ENCODE results near the gene CALCOCO1.

DNA sequence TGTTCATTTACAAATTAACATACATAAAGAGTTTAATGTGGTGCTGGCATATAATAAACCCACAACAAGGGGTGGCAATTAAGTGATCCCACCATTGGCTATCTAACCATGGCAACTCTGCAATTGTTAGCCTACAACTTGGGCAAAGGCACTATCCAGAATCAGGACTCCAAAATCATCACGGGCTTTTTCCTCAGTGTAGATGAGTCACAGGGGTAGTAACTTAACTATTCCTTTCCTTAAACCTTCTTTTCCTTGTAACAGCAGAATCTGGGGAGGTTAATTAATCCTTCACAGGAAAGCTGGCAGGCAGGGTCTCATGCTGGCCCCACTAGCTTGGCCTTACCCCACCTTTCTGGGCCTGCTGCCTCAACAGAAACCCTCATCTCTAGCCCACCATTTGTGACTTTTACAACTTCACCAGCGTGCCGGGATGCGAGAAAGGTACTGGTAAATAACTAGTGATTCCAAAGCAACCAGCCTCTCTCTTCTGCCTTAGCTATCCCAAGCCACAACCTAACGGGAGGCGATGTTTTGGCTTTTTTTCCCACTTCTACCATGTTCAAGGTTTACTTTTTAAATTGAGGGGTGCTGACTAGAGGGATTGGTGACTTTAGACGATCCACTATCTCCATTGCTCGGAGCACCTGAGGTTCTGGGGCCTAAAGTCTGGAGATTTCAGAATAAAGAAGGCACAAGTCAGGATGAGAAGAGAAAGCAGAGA, 52.1 kb downstream of the CALCOCO1 start:
- TF ChIP-seq, protein P1, sequence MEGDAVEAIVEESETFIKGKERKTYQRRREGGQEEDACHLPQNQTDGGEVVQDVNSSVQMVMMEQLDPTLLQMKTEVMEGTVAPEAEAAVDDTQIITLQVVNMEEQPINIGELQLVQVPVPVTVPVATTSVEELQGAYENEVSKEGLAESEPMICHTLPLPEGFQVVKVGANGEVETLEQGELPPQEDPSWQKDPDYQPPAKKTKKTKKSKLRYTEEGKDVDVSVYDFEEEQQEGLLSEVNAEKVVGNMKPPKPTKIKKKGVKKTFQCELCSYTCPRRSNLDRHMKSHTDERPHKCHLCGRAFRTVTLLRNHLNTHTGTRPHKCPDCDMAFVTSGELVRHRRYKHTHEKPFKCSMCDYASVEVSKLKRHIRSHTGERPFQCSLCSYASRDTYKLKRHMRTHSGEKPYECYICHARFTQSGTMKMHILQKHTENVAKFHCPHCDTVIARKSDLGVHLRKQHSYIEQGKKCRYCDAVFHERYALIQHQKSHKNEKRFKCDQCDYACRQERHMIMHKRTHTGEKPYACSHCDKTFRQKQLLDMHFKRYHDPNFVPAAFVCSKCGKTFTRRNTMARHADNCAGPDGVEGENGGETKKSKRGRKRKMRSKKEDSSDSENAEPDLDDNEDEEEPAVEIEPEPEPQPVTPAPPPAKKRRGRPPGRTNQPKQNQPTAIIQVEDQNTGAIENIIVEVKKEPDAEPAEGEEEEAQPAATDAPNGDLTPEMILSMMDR (IDR thresholded peaks at IDR 0.05): no peak
- TF ChIP-seq POLR2A (IDR thresholded peaks at IDR 0.05): no peak
- TF ChIP-seq EP300 (IDR thresholded peaks at IDR 0.05): no peak
